ENCODE data around the gene METRNL.

DNA sequence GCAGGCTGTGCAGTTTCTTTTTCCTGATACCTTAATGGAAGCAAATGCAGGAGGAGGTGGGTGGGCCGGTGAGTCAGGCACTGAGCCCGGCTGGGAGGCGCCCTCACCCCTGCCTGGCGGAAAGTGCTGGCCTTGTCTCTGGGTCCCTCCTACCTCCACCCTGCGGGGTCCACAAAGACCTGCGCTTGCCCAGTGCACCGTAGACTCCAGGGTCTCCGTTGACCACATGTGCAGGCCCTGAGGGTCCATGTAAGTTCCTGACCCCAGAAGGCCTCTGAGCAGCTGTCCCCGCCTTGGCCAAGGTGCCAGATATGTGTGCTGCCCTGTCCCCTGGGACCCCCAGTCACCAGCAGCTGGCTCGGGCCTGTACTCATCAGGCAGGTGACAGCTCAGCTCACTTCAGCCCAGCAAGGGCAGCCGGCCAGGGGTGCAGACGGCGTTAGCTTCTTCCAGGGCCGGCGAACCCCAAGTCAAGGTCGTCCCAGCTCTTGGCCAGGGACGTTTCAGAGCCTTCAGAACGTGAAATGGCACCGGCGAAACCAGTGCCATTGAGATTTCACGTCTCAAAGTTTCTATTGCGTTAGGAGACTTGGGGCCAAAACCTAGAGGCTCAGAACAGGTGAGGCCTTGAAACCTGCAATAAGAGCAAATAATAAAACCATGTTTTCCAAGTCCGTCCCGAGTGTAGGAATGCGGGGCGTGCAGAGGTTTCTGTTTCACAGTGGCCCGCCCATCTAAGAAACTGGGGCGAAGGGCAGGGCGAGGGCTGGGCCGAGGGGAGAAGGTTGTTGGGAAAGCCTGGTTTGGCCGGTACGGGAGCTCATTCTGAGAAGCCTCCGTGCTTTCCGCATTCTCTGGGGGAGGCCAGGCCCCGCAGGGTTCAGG is 12.1 kb downstream of the METRNL start:
- TF ChIP-seq, protein P1, sequence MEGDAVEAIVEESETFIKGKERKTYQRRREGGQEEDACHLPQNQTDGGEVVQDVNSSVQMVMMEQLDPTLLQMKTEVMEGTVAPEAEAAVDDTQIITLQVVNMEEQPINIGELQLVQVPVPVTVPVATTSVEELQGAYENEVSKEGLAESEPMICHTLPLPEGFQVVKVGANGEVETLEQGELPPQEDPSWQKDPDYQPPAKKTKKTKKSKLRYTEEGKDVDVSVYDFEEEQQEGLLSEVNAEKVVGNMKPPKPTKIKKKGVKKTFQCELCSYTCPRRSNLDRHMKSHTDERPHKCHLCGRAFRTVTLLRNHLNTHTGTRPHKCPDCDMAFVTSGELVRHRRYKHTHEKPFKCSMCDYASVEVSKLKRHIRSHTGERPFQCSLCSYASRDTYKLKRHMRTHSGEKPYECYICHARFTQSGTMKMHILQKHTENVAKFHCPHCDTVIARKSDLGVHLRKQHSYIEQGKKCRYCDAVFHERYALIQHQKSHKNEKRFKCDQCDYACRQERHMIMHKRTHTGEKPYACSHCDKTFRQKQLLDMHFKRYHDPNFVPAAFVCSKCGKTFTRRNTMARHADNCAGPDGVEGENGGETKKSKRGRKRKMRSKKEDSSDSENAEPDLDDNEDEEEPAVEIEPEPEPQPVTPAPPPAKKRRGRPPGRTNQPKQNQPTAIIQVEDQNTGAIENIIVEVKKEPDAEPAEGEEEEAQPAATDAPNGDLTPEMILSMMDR (IDR thresholded peaks at IDR 0.05), result no peak
- no peak for TF ChIP-seq POLR2A (IDR thresholded peaks at IDR 0.05)

Data from uterus (tissue), 2 donors.